ENCODE data around the gene MIER1.
"Not testable (repeated sequence)": the region's sequence is repeated elsewhere in the genome, so short reads cannot be mapped to it uniquely, and the experiment has no call there.

Gene MIER1

GRCh38 chr1:66979621-66980020, 54.8 kb downstream of the MIER1 start:
- not testable (repeated sequence) for H3K36me3 ChIP-seq (ENCODE audit: control insufficient read depth, insufficient read depth, low read length); H3K4me3 ChIP-seq (ENCODE audit: low read depth, low read length); H3K27me3 ChIP-seq (ENCODE audit: control insufficient read depth, insufficient read depth, low read length); H3K9ac ChIP-seq (ENCODE audit: low read depth, low read length); H3K9me3 ChIP-seq (ENCODE audit: control insufficient read depth, insufficient read depth, low read length); H3K4me1 ChIP-seq (ENCODE audit: control insufficient read depth, insufficient read depth, low read length)

GRCh38 chr1:66980745-66981367, 56.1 kb downstream of the MIER1 start:
- Histone ChIP-seq H3K4me1 (ENCODE audit: control insufficient read depth, insufficient read depth, low read length) (no peaks in the 10 kb centered on the region), H3K27me3 (ENCODE audit: control insufficient read depth, insufficient read depth, low read length) (no peaks in the 10 kb centered on the region), H3K9me3 (ENCODE audit: control insufficient read depth, insufficient read depth, low read length) (no peaks in the 10 kb centered on the region), H3K36me3 (ENCODE audit: control insufficient read depth, insufficient read depth, low read length) (peaks cover 7% of the 10 kb centered on the region), H3K9ac (ENCODE audit: low read depth, low read length) (no peak overlapping the region), H3K4me3 (ENCODE audit: low read depth, low read length) (no peak overlapping the region)

GRCh38 chr1:66981679-66982078, 56.9 kb downstream of the MIER1 start:
- Histone ChIP-seq H3K9me3 (ENCODE audit: control insufficient read depth, insufficient read depth, low read length) (no peaks in the 10 kb centered on the region), H3K4me3 (ENCODE audit: low read depth, low read length) (no peak overlapping the region), H3K4me1 (ENCODE audit: control insufficient read depth, insufficient read depth, low read length) (no peaks in the 10 kb centered on the region), H3K27me3 (ENCODE audit: control insufficient read depth, insufficient read depth, low read length) (no peaks in the 10 kb centered on the region), H3K9ac (ENCODE audit: low read depth, low read length) (no peak overlapping the region), H3K36me3 (ENCODE audit: control insufficient read depth, insufficient read depth, low read length) (peaks cover 7% of the 10 kb centered on the region)

- H3K27me3 ChIP-seq (ENCODE audit: control insufficient read depth, insufficient read depth, low read length), result no peaks in the 10 kb centered on the region
- H3K9me3 ChIP-seq (ENCODE audit: control insufficient read depth, insufficient read depth, low read length), result no peaks in the 10 kb centered on the region
- no peak overlapping the region for H3K4me3 ChIP-seq (ENCODE audit: low read depth, low read length)
- H3K9ac ChIP-seq (ENCODE audit: low read depth, low read length), result no peak overlapping the region
- peaks cover 7% of the 10 kb centered on the region for H3K36me3 ChIP-seq (ENCODE audit: control insufficient read depth, insufficient read depth, low read length)
- H3K4me1 ChIP-seq (ENCODE audit: control insufficient read depth, insufficient read depth, low read length), result no peaks in the 10 kb centered on the region
Observed at GRCh38 chr1:66982561-66983260, 57.9 kb downstream of the MIER1 start.

- no peak overlapping the region for H3K4me3 ChIP-seq (ENCODE audit: low read depth, low read length)
Observed at GRCh38 chr1:66984491-66984890, 59.7 kb downstream of the MIER1 start.

GRCh38 chr1:66985835-66986234, 61.0 kb downstream of the MIER1 start:
- no peaks in the 10 kb centered on the region for H3K27me3 ChIP-seq (ENCODE audit: control insufficient read depth, insufficient read depth, low read length)
- H3K4me3 ChIP-seq (ENCODE audit: low read depth, low read length), result no peak overlapping the region
- no peaks in the 10 kb centered on the region for H3K9me3 ChIP-seq (ENCODE audit: control insufficient read depth, insufficient read depth, low read length)
- no peak overlapping the region for H3K9ac ChIP-seq (ENCODE audit: low read depth, low read length)
- H3K36me3 ChIP-seq (ENCODE audit: control insufficient read depth, insufficient read depth, low read length), result peaks cover 7% of the 10 kb centered on the region
- no peaks in the 10 kb centered on the region for H3K4me1 ChIP-seq (ENCODE audit: control insufficient read depth, insufficient read depth, low read length)

More at GRCh38 chr1:66984491-66984890, 59.7 kb downstream of the MIER1 start:
- H3K4me1 ChIP-seq (ENCODE audit: control insufficient read depth, insufficient read depth, low read length), result no peaks in the 10 kb centered on the region
- peaks cover 7% of the 10 kb centered on the region for H3K36me3 ChIP-seq (ENCODE audit: control insufficient read depth, insufficient read depth, low read length)
- H3K9ac ChIP-seq (ENCODE audit: low read depth, low read length), result no peak overlapping the region
- H3K27me3 ChIP-seq (ENCODE audit: control insufficient read depth, insufficient read depth, low read length), result no peaks in the 10 kb centered on the region
- H3K9me3 ChIP-seq (ENCODE audit: control insufficient read depth, insufficient read depth, low read length), result no peaks in the 10 kb centered on the region

GRCh38 chr1:66993076-66993475, 68.3 kb downstream of the MIER1 start:
- no peaks in the 10 kb centered on the region for H3K9me3 ChIP-seq (ENCODE audit: control insufficient read depth, insufficient read depth, low read length)
- no peak overlapping the region for H3K9ac ChIP-seq (ENCODE audit: low read depth, low read length)
- no peaks in the 10 kb centered on the region for H3K4me1 ChIP-seq (ENCODE audit: control insufficient read depth, insufficient read depth, low read length)
- no peaks in the 10 kb centered on the region for H3K36me3 ChIP-seq (ENCODE audit: control insufficient read depth, insufficient read depth, low read length)
- no peak overlapping the region for H3K4me3 ChIP-seq (ENCODE audit: low read depth, low read length)
- H3K27me3 ChIP-seq (ENCODE audit: control insufficient read depth, insufficient read depth, low read length), result no peaks in the 10 kb centered on the region

GRCh38 chr1:66996018-66996682, 71.4 kb downstream of the MIER1 start:
- Histone ChIP-seq H3K27me3 (ENCODE audit: control insufficient read depth, insufficient read depth, low read length) (no peaks in the 10 kb centered on the region), H3K4me3 (ENCODE audit: low read depth, low read length) (no peak overlapping the region), H3K4me1 (ENCODE audit: control insufficient read depth, insufficient read depth, low read length) (no peaks in the 10 kb centered on the region), H3K9me3 (ENCODE audit: control insufficient read depth, insufficient read depth, low read length) (no peaks in the 10 kb centered on the region), H3K36me3 (ENCODE audit: control insufficient read depth, insufficient read depth, low read length) (no peaks in the 10 kb centered on the region), H3K9ac (ENCODE audit: low read depth, low read length) (no peak overlapping the region)

GRCh38 chr1:66998972-66999371, 74.2 kb downstream of the MIER1 start:
- no peaks in the 10 kb centered on the region for H3K9me3 ChIP-seq (ENCODE audit: control insufficient read depth, insufficient read depth, low read length)
- no peak overlapping the region for H3K9ac ChIP-seq (ENCODE audit: low read depth, low read length)
- H3K27me3 ChIP-seq (ENCODE audit: control insufficient read depth, insufficient read depth, low read length), result no peaks in the 10 kb centered on the region
- H3K4me3 ChIP-seq (ENCODE audit: low read depth, low read length), result no peak overlapping the region
- no peaks in the 10 kb centered on the region for H3K4me1 ChIP-seq (ENCODE audit: control insufficient read depth, insufficient read depth, low read length)
- no peaks in the 10 kb centered on the region for H3K36me3 ChIP-seq (ENCODE audit: control insufficient read depth, insufficient read depth, low read length)

- no peaks in the 10 kb centered on the region for H3K9me3 ChIP-seq (ENCODE audit: control insufficient read depth, insufficient read depth, low read length)
- H3K27me3 ChIP-seq (ENCODE audit: control insufficient read depth, insufficient read depth, low read length), result no peaks in the 10 kb centered on the region
- H3K4me3 ChIP-seq (ENCODE audit: low read depth, low read length), result no peak overlapping the region
- no peaks in the 10 kb centered on the region for H3K36me3 ChIP-seq (ENCODE audit: control insufficient read depth, insufficient read depth, low read length)
- no peak overlapping the region for H3K9ac ChIP-seq (ENCODE audit: low read depth, low read length)
- H3K4me1 ChIP-seq (ENCODE audit: control insufficient read depth, insufficient read depth, low read length), result no peaks in the 10 kb centered on the region
Observed at GRCh38 chr1:66999640-67000400, 75.0 kb downstream of the MIER1 start.

GRCh38 chr1:67001682-67002425, 77.1 kb downstream of the MIER1 start:
- Histone ChIP-seq H3K9ac (ENCODE audit: low read depth, low read length) (no peak overlapping the region), H3K9me3 (ENCODE audit: control insufficient read depth, insufficient read depth, low read length) (no peaks in the 10 kb centered on the region), H3K27me3 (ENCODE audit: control insufficient read depth, insufficient read depth, low read length) (no peaks in the 10 kb centered on the region), H3K4me1 (ENCODE audit: control insufficient read depth, insufficient read depth, low read length) (no peaks in the 10 kb centered on the region), H3K36me3 (ENCODE audit: control insufficient read depth, insufficient read depth, low read length) (no peaks in the 10 kb centered on the region), H3K4me3 (ENCODE audit: low read depth, low read length) (no peak overlapping the region)

All from iPS-15b (cell line).